GM21390 (cell line): ENCODE results near the gene TNFRSF8.
"Not testable (repeated sequence)": the region's sequence is repeated elsewhere in the genome, so short reads cannot be mapped to it uniquely, and the experiment has no call there.

ENCODE experiments used
- ATAC-seq: cut with Tn5 transposase; IDR thresholded peaks from one replicate; pipeline ENCODE4 v1.9.1; 2021; ENCODE audit not compliant: unreplicated experiment

TNFRSF8 gene

GRCh38 chr1:12063141-12064072, at the start of gene TNFRSF8:
Gene TNFRSF8 (plus strand): TSS chr1:12063303. CDS start chr1:12063599, 296 bp downstream.
- no peak for ATAC-seq

GRCh38 chr1:12014141-12014991, 48.7 kb upstream of the TNFRSF8 start:
- no peak for ATAC-seq

- no peak for ATAC-seq
Measured at GRCh38 chr1:12015001-12015491, 48.1 kb upstream of the TNFRSF8 start.

- no peak for ATAC-seq
Measured at GRCh38 chr1:12015499-12015898, 47.6 kb upstream of the TNFRSF8 start.

DNA sequence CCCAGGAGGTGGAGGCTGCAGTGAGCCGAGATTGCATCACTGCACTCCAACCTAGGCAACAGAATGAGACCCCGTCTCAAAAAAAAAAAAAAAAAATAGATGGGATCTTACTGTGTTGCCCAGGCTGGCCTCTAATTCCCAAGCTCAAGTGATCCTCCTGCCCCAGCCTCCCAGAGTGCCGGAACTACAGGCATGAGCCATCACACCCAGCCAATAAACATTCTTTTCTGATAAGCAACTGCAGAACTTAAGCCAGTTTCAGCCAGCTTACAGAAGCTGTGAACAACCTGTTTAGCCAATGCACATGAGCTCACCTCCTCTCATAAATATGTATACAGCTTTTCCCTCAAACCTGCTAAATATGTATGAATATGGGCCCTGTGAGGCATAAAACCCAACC, 46.9 kb upstream of the TNFRSF8 start:
- ATAC-seq, result no peak

DNA sequence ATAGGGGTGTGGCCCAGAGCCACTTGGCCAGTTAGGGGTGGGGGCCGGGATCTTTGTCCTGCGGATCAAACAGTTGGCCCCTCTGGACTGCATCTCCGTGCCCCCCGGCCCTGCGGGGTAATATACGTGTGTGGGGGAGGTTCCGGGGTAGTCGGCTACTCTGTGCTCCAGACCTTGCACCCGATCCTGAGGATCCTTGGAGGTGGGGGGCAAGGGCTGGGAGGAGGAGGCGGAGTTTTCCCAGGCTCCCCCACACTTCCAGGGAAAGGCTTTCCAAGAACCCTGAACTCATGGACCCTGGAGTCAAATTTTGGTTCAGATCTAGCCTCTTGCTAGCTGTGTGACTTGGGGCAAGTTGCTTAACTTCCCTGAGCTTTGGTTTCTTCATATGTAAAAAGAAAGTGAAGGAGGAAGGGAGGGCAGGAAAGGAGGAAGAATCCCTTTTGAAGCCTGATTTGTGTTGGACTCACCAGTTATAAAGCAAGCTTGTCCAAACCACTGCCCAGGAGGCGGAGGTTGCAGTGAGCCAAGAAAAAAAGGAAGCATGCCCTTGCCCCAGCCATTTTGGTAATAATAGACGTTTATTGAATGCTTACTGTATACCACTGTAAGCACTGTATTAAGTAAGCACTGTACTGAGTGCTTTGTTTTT, 43.1 kb upstream of the TNFRSF8 start:
- no peak for ATAC-seq

DNA sequence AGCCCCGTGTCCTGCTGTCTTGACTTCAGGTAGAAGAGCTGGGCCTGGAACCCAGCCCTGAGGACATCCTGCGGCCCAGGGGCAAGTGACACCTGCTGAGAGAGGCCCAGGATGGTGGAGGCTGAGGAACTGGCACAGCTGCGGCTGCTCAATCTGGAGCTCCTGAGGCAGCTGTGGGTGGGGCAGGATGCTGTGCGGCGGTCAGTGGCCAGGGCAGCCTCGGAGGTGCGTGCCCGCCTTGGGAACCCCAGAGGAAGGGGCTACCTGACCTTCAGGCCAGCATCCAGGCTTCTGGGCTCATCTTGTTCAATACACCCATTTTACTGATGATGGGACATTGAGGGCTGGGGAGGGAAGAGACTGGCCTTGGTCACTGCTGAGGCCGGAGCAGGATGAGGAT, 41.5 kb upstream of the TNFRSF8 start:
- ATAC-seq, result no peak

- no peak for ATAC-seq
Measured at GRCh38 chr1:12022036-12022435, 41.1 kb upstream of the TNFRSF8 start.

DNA sequence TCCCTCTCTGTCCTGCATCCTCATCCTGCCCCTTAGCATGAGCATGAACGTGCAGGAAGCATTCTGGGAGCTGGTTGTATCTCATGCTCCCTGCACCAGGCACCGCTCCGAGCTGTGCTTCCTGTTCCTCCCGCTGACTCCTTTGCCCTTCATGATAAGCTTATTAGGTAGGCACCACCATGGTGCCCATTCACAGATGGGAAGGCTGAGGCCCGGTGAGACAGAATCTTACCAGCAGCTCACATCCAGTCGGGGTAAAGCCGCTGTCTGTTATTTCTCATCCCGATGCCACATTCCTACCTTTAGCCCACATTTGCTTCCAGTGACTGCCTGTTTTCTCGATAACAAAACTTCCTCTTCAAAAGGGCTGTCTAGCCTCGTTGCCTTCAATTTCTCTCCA, 36.5 kb upstream of the TNFRSF8 start:
- no peak for ATAC-seq

DNA sequence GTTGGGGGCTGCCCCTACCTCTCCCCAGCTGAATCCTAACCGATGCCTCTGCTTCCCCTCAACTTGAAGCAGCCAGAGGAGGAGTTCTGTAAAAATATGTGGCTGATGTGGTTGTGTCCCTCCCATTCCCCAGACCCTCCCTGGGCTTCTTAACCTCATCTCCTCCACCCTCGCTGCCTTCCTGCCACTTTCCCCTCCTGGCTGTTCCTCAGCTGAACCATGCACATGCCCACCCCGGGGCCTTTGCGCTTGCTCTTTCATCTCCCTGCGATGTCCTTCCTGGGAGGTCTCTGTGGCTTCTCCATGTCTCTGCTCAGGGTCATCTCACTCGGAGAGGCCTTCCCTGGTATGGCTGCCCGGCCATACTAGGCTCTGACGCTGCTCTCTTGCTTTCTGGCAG, 34.9 kb upstream of the TNFRSF8 start:
- no peak for ATAC-seq

- ATAC-seq, result no peak
Measured at GRCh38 chr1:12028957-12029511, 34.1 kb upstream of the TNFRSF8 start.

GRCh38 chr1:12029720-12030339, 33.3 kb upstream of the TNFRSF8 start:
- ATAC-seq, result no peak

DNA sequence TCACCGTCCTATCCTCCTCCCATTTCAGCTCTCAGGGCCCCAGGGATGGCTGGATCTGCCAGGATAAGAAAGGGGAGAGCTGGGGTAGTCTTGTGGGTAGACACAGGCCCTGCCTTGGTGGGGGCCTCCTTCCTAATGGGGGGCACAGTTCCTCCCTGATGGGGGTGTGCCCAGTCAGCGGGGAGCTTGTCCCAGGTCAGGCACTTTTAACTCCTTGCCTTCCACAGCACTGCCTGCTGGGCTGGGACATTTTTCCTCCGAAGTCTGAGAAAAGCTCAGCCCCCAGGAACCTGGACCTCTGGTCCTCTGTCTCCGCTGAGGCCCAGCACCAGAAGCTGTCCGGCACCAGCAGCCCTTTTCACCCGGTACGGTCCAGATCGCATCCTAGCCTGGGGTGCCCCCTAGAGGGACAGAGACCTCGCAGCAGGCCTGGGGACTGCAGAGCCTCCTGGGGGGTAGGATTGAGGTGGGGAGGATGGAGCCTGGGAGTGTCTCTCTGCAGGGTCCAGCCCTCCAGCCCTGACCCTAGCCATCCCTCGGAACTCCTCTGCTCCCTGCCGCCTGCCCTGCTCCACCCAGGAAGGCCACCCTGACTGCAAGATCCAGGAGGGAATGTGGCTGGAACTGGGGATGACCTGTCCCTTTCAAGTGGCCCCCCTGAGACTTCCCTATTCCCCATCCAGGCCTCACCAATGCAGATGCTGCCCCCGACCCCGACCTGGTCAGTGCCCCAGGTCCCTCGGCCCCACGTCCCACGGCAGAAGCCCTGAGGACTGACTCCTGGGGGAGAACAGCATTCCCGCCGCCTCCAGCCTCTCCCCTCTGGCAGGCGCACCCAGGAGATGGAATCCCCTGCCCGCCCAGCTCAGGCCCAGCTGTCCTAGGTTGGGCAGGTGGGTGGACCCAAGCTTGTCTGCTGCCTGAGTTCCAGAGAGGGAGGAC, 31.8 kb upstream of the TNFRSF8 start:
- ATAC-seq, result no peak

GRCh38 chr1:12032161-12032621, 30.9 kb upstream of the TNFRSF8 start:
- no peak for ATAC-seq

GRCh38 chr1:12033441-12033840, 29.7 kb upstream of the TNFRSF8 start:
- ATAC-seq, result not testable (repeated sequence)

DNA sequence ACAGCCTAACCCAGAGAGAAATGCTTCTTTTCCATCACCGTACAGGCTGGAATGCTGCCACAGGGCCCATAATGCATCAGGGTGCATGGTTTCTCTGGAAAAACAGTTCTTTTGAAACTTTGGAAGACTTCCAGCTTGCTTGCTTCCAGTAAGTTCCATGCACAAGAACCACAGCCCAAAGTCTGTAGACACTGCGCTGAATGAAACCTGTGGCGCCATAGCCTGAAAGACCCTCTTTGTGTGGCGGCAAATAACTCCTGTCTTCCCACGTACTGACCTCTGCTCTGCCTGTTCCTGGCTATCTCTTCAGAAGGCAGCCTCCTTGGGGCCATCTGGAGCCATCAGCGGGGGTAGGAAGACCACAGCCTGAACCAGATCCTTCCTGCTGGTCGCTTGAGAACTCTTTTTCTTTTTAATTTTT, 28.7 kb upstream of the TNFRSF8 start:
- ATAC-seq, result no peak

- ATAC-seq, result no peak
Measured at GRCh38 chr1:12035312-12035711, 27.8 kb upstream of the TNFRSF8 start.

GRCh38 chr1:12037486-12038355, 25.4 kb upstream of the TNFRSF8 start:
- ATAC-seq, result no peak
